COLO668 (cell line): ENCODE results near the gene CACNA2D1.

ENCODE experiments used
- DNase-seq: peaks from one replicate; lab custom pipeline; 2025; ENCODE audit not compliant: unreplicated experiment; lab: John Stamatoyannopoulos, UW

Gene CACNA2D1

DNA sequence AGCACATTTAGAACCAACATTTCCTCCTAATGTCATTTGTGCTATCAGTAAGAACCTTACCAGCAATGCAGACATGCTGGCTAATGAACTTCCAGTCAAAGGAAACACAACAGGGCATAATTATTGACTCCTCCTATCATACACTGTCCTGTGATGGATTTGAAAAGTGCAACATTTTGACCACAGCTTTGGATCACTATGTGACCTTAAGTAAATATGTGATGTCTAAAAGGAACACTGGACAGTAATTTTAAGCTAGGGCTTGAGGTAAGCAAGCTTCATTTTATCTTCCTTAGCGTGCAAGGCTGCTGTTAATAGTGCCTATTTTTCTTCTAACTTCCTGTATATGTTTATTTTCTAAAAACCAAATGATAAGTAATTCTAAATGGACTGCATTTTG is 433.2 kb downstream of the CACNA2D1 start:
- no peak for DNase-seq

- no peak for DNase-seq
Measured at GRCh38 chr7:82007315-82007714, 436.3 kb downstream of the CACNA2D1 start.

- no peak for DNase-seq
Measured at GRCh38 chr7:82005056-82005455, 438.5 kb downstream of the CACNA2D1 start.

DNA sequence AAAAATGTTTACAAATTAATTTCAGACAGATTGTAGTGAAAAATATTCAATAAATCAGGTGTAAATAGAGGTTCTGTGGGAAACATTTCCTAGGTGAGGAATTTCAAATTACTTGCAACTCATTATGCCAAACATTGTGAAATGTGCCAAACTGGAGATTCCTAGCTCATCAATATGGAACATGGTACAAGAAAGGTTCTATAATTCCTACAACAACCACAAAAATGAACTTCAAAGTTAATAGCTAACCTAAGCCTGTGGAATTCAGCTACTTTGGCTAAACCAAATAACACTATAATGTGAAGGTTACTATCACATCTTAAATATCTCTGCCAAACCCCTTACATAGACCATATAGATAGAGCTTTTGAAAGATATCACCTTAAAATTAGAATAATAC is 450.4 kb downstream of the CACNA2D1 start:
- DNase-seq, result no peak

DNA sequence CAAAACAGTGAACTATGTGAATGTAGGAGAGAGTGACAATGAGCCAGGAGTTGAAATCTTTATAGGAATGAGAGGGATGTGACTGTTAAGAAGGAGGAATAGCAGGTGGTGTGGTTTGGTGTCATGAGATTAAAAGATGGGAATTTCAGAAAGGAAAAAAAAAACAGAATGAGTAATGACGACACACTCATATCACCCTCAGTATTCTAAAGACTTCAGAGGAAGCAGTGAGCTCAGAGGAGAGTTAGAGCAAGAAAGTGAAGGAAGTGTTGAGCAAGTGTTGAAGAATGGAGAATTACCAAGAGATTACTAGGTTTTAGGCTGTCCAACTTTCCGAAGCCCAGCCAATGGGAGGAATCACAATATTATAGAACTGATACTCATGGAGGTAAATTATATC is 453.2 kb downstream of the CACNA2D1 start:
- no peak for DNase-seq

GRCh38 chr7:81986723-81987470 is 456.7 kb downstream of the CACNA2D1 start:
- DNase-seq, result no peak

- DNase-seq, result no peak
Measured at GRCh38 chr7:81983406-81983805, 460.2 kb downstream of the CACNA2D1 start.

GRCh38 chr7:81973117-81973516 is 470.5 kb downstream of the CACNA2D1 start:
- no peak for DNase-seq

DNA sequence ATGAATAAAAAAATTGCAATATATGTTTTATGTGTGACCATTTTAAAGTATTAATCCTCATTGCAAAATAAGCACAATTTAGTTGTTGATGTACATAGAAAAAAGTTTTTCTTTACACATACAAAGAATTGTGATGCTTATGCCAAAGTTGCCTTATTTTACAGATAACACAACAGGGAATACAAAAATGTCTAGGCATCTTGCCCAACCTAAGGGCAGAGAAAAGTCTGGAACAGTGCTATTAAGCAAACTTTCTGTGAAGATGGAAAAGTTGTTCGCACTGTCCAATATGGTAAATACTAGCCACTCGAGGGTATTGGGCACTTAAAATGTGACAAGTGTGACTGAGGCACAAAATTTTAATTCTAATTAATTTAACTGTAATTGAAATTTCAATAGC is 483.6 kb downstream of the CACNA2D1 start:
- no peak for DNase-seq

DNA sequence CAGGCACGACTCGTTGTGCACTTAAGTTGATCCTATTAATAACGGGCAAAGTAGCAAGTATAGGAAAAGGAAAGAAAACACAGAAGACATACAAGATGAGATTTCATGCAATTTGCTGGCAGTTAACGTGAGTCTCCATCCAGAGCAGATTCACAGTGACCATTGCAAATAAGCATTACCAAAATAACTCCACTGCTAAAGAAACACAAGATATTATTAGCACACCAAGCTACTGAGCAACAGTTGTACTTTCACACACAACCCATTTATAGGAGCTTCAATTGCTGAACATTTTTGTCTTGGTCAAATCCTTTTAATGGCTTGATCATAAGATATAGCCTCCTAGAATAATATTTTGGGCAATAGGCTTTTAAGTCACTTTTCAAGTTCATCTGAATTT is 486.1 kb downstream of the CACNA2D1 start:
- DNase-seq, result no peak

- DNase-seq, result no peak
Measured at GRCh38 chr7:81956520-81956919, 487.1 kb downstream of the CACNA2D1 start.

GRCh38 chr7:81949306-81949705 is 494.3 kb downstream of the CACNA2D1 start:
- DNase-seq, result no peak

GRCh38 chr7:81944058-81944457 is 499.5 kb downstream of the CACNA2D1 start:
- DNase-seq, result no peak

DNA sequence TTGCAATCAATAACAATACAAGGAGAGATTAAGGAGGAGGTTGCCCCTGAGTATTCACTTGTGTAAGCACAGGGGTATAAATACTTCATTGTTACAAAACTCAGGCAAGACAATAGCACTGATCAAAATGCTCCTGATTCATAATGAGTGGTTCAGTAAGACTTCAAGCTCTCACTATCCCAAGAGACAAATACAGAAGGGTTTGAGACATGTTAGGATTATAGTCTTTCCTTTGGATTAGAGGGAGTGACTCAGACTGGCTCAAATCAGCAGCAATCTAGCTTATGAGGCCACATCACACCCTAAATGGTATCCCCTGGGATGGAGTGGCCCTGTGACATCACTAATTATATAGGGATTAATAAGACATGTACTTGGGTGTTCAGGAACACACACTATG is 506.5 kb downstream of the CACNA2D1 start:
- DNase-seq, result no peak

- no peak for DNase-seq
Measured at GRCh38 chr7:81934596-81935301, 508.8 kb downstream of the CACNA2D1 start.

GRCh38 chr7:81932936-81933335 is 510.6 kb downstream of the CACNA2D1 start:
- no peak for DNase-seq

GRCh38 chr7:81929386-81929785 is 514.2 kb downstream of the CACNA2D1 start:
- DNase-seq, result no peak

GRCh38 chr7:81926154-81926553 is 517.4 kb downstream of the CACNA2D1 start:
- DNase-seq, result no peak

DNA sequence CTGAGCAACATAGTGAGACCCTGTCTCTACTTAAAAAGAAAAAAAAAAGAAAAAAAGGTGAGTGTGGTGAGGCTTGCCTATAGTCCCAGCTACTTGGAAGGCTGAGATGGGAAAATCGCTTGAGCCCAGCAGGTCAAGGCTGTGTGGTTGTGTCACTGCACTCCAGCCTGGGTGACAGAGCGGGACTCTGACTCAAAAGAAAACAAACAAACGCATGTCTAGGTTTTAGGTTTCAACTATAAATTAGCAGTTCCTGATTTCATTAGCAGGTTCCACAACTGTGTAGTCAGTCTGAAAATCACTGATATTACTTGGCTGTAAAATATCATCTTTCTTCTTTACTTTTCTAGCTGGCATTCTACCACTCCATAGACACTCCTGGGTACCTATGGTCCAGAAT is 518.0 kb downstream of the CACNA2D1 start:
- no peak for DNase-seq

DNA sequence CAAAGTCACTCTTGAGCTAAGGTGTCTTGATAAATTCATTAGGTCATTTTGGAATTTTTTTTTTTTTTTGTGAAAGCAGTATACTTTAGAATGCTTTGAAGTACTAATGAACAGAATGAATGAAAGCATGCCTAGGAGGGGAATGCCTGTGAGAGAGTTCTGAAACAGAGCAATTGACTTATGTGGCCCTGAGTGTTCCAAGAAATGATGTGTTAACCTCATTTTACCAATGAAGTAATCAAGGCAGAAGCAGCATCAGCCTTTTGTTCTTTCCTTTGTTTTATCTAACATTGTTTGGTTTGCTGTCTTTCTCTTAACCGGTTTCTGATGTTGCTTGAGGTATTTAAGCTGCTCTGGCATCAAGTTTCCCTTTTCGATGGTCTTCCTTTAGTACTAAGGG is 519.1 kb downstream of the CACNA2D1 start:
- no peak for DNase-seq

- no peak for DNase-seq
Measured at GRCh38 chr7:81919494-81919893, 524.1 kb downstream of the CACNA2D1 start.

GRCh38 chr7:81908220-81908619 is 535.4 kb downstream of the CACNA2D1 start:
- no peak for DNase-seq

DNA sequence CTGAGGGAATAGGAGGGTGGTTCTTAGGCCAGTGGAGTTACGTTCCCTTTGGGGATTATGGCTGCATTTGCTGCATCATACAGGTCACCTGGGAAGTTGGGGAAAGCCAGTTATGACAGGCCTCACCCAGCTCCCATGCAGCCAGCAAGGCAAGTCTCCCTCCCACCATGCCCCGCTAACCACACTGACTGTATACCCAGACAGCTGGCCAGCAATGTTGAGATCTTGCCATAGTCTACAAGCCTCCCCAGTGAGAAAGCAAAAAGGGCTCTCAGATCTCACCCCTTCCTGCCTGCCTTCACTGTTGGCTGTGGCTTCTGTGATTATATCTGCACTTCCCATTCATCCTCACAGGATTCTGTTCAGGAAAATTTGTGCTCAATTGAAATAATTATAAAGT is 540.5 kb downstream of the CACNA2D1 start:
- no peak for DNase-seq
